Left cardiac atrium (tissue), 4 donors: ENCODE data around the gene SSBP2. TPM values are rescaled to one million over a fixed set of nuclear protein-coding genes. Genes with fewer than 3 reads are reported as not detected.

Source experiments
- ATAC-seq, 2 donors: fragments of 200-7000 bp; cut with Tn5 transposase; one replicate each; pipeline ENCODE4 v1.9.1; 2020; ENCODE audit warnings: mild to moderate bottlenecking in 2 of 2, moderate library complexity in 2 of 2
- DNase-seq: peaks from one replicate; pipeline ENCODE4 v3.0.0-alpha.2; 2020
- intact Hi-C, 2 donors: fragments of 100-400 bp; cut with DNase I; formaldehyde crosslinking; loops; one replicate each; pipeline versions ENCODE4 v1.14.1 to v1.15.1; 2022 to 2023
- total RNA-seq, 2 donors: library from RNA; stranded (reverse); fragmentation: NEBNext Ultra II Directional; extraction: Animal tissue kit (Norgen Biotek cat#: 25700); gene quantifications; one replicate each; pipeline ENCODE4 v1.2.1, GENCODE V29; 2021
- donor health status: DM: no; HTN: yes; CAD: no.
- donor health status: DM: no; HTN: yes; CAD: no; lungs with severe emphysema.
- donor health status: DM: yes; HTN: yes; CAD: no.
- donor health status: Dilated cardiomyopathy.

The SSBP2 gene
- total RNA-seq, 2 donors from 2014 or later = 37.7 to 46.9 TPM

- intact Hi-C loops = no loop called here
- DNase-seq = no peak
Measured at GRCh38 chr5:81772488-81772887, 21.6 kb upstream of the SSBP2 start.

DNA sequence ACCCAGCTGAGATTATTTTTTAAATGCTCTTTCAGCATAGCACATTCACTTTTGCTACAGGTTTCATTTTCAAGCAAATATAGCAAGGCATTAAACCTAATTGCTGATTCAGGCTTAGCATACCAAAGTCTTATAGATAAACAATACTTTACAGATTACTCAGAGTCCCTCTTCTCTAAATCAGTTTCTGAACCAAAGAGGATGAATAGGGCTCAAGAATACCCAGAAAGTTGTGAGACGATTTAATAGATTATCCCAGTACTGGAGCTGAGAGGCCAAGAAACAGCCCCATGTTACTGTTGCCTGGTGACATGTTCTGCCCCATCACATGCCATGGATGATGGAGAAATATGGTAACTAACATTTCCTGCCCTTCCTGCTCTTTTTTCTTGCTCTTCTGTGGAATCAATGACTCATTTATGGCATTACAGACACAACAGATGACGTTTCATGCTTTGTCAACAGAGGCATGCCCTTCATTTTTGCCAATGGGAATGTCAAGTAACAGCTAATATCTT lies 18.1 kb upstream of the SSBP2 start:
- ATAC-seq (no peak), DNase-seq (no peak)
- intact Hi-C loops = no loop called here

More at GRCh38 chr5:81772488-81772887, 21.6 kb upstream of the SSBP2 start:
- ATAC-seq = peak in 1 of 2 donors; percentile 57

DNA sequence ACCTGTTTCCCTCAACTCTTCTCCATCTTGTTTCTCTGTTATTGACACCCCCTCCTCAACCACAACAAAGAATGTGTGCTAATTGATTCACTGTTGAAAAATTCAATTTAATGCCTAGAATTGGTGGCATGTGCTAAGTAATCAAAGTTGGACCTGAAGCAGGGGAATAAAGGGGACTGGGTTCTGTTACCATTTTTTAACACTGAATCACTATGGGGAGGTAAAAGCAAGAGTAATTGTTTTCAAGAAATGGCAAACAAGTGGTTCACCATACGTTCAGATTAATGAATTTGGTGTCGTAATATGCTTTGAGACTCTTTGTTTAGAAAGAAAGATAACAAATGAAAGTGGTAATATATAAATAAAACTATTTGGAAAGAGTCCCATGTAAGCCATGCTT lies 17.0 kb upstream of the SSBP2 start:
- ATAC-seq (no peak), DNase-seq (no peak)
- intact Hi-C loops = no loop called here

DNA sequence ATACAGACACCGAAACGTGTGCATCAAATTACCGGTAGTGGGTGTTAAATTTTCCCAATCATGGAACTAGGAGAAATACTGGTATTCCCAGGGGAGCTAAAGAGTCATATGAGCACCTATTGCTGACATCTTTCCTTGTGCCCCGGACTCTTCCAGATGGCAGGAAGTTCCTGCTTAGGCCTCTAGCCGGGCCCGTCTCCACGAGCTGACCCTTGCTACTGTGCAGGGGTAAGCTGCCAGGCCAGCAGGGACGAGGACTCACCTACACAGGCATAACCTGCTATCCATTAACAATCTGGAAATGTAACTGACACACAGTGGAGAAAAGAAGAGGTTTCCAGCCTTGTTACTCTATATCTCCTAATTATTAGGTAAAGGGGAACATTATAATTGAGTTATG lies 16.2 kb upstream of the SSBP2 start:
- ATAC-seq (no peak), DNase-seq (no peak)
- intact Hi-C loops = no loop called here

GRCh38 chr5:81766611-81767010 lies 15.7 kb upstream of the SSBP2 start:
- intact Hi-C loops = no loop called here
- DNase-seq (no peak), ATAC-seq (no peak)

- intact Hi-C loops = no loop called here
- ATAC-seq (no peak), DNase-seq (no peak)
Measured at GRCh38 chr5:81763294-81763928, 12.5 kb upstream of the SSBP2 start.

DNA sequence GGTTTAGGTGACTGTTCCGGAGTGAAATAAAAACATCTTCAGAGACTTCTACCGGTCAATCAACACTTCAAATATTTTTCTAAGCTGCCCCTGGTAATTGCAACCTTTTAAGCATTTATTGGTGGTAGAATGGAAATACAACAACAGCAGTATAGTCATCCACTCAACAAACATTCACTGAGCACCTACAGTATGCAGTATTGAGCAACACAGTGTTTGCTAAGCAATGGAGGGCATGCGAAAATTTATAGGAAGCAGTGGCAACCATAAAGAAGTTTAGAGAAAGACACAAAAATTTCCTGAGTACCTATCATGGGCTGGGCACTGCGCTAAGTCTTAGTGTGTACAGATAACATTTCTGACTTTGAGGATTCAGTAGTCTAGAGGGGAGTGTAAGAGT lies 12.0 kb upstream of the SSBP2 start:
- ATAC-seq (no peak), DNase-seq (no peak)
- intact Hi-C loops = no loop called here

GRCh38 chr5:81762401-81762800 lies 11.5 kb upstream of the SSBP2 start:
- intact Hi-C loops = no loop called here
- ATAC-seq (no peak), DNase-seq (no peak)

- no peak for DNase-seq
- intact Hi-C loops = no loop called here
- no peak for ATAC-seq
Measured at GRCh38 chr5:81761970-81762369, 11.1 kb upstream of the SSBP2 start.

- ATAC-seq (peak in 1 of 2 donors; percentile 55), DNase-seq (no peak)
- intact Hi-C loops = no loop called here
Measured at GRCh38 chr5:81761270-81761669, 10.4 kb upstream of the SSBP2 start.

DNA sequence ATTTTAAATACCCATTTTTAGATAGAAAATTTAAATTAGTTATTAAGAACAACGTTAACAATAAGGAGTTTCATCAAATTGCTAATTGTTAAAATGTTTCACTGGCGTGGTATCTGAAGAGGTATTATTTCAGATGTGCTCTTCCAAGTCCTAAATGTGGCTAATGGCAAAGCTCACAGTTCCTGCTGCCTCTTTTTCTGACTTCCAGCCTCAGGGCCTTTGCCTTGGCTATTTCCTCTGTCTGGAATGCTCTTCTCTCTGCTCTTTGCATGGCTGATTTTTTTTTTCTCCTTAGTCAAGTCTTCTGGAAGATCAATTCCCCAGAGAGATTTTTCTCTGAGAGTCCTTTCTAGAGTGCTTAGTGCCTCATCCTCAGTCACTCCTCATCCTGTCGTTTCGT lies 9.6 kb upstream of the SSBP2 start:
- DNase-seq (no peak), ATAC-seq (no peak)
- intact Hi-C loops = no loop called here

GRCh38 chr5:81759632-81760005 lies 8.7 kb upstream of the SSBP2 start:
- ATAC-seq = no peak
- intact Hi-C loops = loop anchor here in 1 of 2 donors (10.0 kb wide), 2 partner anchors 215 to 405 kb away; partner anchors contain the start of gene ATG10
- DNase-seq = no peak

GRCh38 chr5:81757404-81757803 lies 6.5 kb upstream of the SSBP2 start:
- ATAC-seq = no peak
- DNase-seq = no peak
- intact Hi-C loops = loop anchor here in 1 of 2 donors (10.0 kb wide), 2 partner anchors 217 to 407 kb away; partner anchors contain the start of gene ATG10

DNA sequence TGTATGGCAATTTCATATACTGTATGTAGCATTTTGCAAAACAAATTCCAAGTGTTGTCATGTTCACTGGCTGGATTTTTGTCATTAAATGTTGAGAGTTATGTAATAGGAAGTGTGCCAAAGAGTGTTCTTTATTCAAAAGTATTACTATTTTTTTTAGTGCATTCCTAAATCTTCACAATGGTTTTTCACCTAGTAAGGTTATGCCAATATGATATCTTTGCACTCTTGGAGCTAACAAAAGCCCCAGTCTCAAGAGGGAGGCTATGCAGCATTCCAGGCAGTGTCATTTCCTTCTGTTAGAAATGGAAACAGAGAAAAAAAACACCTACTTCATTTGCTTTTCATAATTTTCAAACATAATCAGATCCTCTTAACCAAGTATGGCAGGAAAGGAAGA lies 5.1 kb upstream of the SSBP2 start:
- DNase-seq (no peak), ATAC-seq (no peak)
- intact Hi-C loops = loop anchor here in 1 of 2 donors (10.0 kb wide), 2 partner anchors 219 to 409 kb away; partner anchors contain the start of gene ATG10

GRCh38 chr5:81755320-81755719 lies 4.4 kb upstream of the SSBP2 start:
- DNase-seq (peak; percentile 40), ATAC-seq (no peak)
- intact Hi-C loops = loop anchor here in 1 of 2 donors (10.0 kb wide), 2 partner anchors 219 to 409 kb away; partner anchors contain the start of gene ATG10

DNA sequence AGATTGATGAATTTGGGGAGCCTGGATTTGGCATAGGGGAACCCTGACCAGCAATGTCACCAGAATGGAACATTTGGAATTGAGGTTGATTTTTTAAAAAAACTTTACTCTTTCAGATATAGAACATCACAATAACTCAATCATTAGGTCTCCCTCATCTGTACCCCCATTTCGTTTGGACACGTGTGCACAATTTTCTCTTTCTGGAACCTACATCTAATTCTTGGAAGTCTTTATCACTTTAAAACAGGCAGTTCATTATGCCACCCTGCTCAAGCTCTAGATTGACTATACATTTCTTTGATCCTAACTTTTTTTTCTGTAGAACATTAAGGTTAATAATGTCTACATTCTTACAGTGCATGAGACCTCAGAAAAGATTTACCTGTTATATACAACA lies 3.7 kb upstream of the SSBP2 start:
- intact Hi-C loops = loop anchor here in 1 of 2 donors (5.0 to 10.0 kb wide), 4 partner anchors 33 to 410 kb away; partner anchors contain the start of gene ATG10
- DNase-seq (no peak), ATAC-seq (no peak)

- ATAC-seq (no peak), DNase-seq (no peak)
- intact Hi-C loops = loop anchor here in 1 of 2 donors (5.0 to 10.0 kb wide), 4 partner anchors 34 to 411 kb away; partner anchors contain the start of gene ATG10
Measured at GRCh38 chr5:81753429-81753828, 2.5 kb upstream of the SSBP2 start.

- ATAC-seq (no peak), DNase-seq (no peak)
- intact Hi-C loops = loop anchor here in 1 of 2 donors (5.0 to 10.0 kb wide), 4 partner anchors 35 to 412 kb away; partner anchors contain the start of gene ATG10
Measured at GRCh38 chr5:81752644-81752963, 1.7 kb upstream of the SSBP2 start.

- intact Hi-C loops = loop anchor here (1.0 to 10.0 kb wide), 6 partner anchors 35 to 413 kb away; partner anchors contain the start of gene ATG10 (in 1 of the 2)
- DNase-seq = no peak
Measured at GRCh38 chr5:81751836-81752643, 1.1 kb upstream of the SSBP2 start.

More at GRCh38 chr5:81751836-81752643, 1.1 kb upstream of the SSBP2 start:
- ATAC-seq = peak in 1 of 2 donors; percentile 2
